PFSK-1 (cell line): ENCODE data around the gene INSL3. TPM values are rescaled to one million over a fixed set of nuclear protein-coding genes. Genes with fewer than 3 reads are reported as not detected.

Source experiments
- FOXP2 ChIP-seq: optimal IDR thresholded peaks from 2 replicates; pipeline ENCODE3; 2011; ENCODE audit warnings: borderline replicate concordance, control low read depth, inconsistent platforms; ENCODE audit not compliant: insufficient read depth; ENCODE audit errors: extremely low read length, extremely low read depth
- POLR2AphosphoS5 ChIP-seq: IDR thresholded peaks from 2 replicates; pipeline ENCODE4 v1.6.1; 2012; ENCODE audit warnings: low read depth, mild to moderate bottlenecking, control low read depth, low read length, moderate library complexity
- REST ChIP-seq, 2 experiments: IDR thresholded peaks; 2 replicates each; pipeline versions ENCODE4 v1.6.1 to v1.8.0; 2011 to 2012; ENCODE audit warnings: low read depth in 2 of 2, low read length in 2 of 2, control low read depth in 1 of 2, inconsistent platforms in 1 of 2, mild to moderate bottlenecking in 1 of 2, moderate library complexity in 1 of 2; ENCODE audit not compliant: insufficient read depth in 1 of 2
- SIN3A ChIP-seq: IDR thresholded peaks from 2 replicates; pipeline ENCODE4 v1.6.1; 2012; ENCODE audit warnings: mild to moderate bottlenecking, low read length, moderate library complexity, borderline replicate concordance; ENCODE audit not compliant: insufficient read depth
- TAF1 ChIP-seq: IDR thresholded peaks from 2 replicates; pipeline ENCODE4 v1.6.1; 2012; ENCODE audit warnings: low read length, control low read depth, borderline replicate concordance; ENCODE audit not compliant: insufficient read depth
- polyA plus RNA-seq: library from polyadenylated mRNA; unstranded; fragments of >200 nt; gene quantifications from one replicate; pipeline ENCODE4 v1.2.1, GENCODE V29; 2012; ENCODE audit warnings: low read depth, missing spikeins; ENCODE audit not compliant: insufficient read length

INSL3 gene
- polyA plus RNA-seq = 2.6 TPM

GRCh38 chr19:17821190-17821589, at the start of gene INSL3:
INSL3 (minus strand) TSS chr19:17821519; CDS start chr19:17821506, 13 bp downstream.
- TF ChIP-seq SIN3A (no peak), POLR2AphosphoS5 (no peak), REST (IDR thresholded peaks at IDR 0.05; ENCODE audit: insufficient read depth in 1 of 2, low read depth in 2 of 2, low read length in 2 of 2) (no peak), FOXP2 (no peak), TAF1 (no peak)

- TF ChIP-seq REST (IDR thresholded peaks at IDR 0.05; ENCODE audit: insufficient read depth in 1 of 2, low read depth in 2 of 2, low read length in 2 of 2) (no peak), FOXP2 (no peak), SIN3A (no peak), POLR2AphosphoS5 (no peak), TAF1 (no peak)
These were observed 47.8 kb upstream of the INSL3 start for GRCh38 chr19:17869114-17869608.

- TF ChIP-seq SIN3A = no peak
- no peak for TF ChIP-seq REST (IDR thresholded peaks at IDR 0.05; ENCODE audit: insufficient read depth in 1 of 2, low read depth in 2 of 2, low read length in 2 of 2)
- no peak for TF ChIP-seq POLR2AphosphoS5
- TF ChIP-seq FOXP2 = no peak
- no peak for TF ChIP-seq TAF1
These were observed 47.4 kb upstream of the INSL3 start for GRCh38 chr19:17868669-17869068.

GRCh38 chr19:17866964-17867486, 45.7 kb upstream of the INSL3 start:
- TF ChIP-seq REST (IDR thresholded peaks at IDR 0.05; ENCODE audit: insufficient read depth in 1 of 2, low read depth in 2 of 2, low read length in 2 of 2) (no peak), TAF1 (no peak), SIN3A (no peak), FOXP2 (no peak), POLR2AphosphoS5 (no peak)
